Loucy (cell line): ENCODE results near the gene FSCB.

ENCODE experiments used
- H2AFZ ChIP-seq: fragments of 200-600 bp; sonication (generic); 2 replicates; pipeline ENCODE4 v1.6.0; 2016; ENCODE audit warnings: antibody characterized with exemption, mild to moderate bottlenecking, low read length, moderate library complexity
- H3F3A ChIP-seq: fragments of 200-600 bp; 2 replicates; pipeline ENCODE4 v1.6.0; 2016; ENCODE audit warnings: antibody characterized with exemption, low read depth, mild to moderate bottlenecking
- H3K27me3 ChIP-seq: fragments of 200-600 bp; sonication (generic); 2 replicates; pipeline ENCODE4 v1.6.1; 2014; ENCODE audit warnings: low read length, mild to moderate bottlenecking; ENCODE audit not compliant: insufficient read depth, poor library complexity, severe bottlenecking
- H3K36me3 ChIP-seq: fragments of 200-600 bp; sonication (generic); 2 replicates; pipeline ENCODE4 v1.6.1; 2016; ENCODE audit warnings: low read length; ENCODE audit not compliant: insufficient read depth
- H3K4me1 ChIP-seq: fragments of 200-600 bp; sonication (generic); 2 replicates; pipeline ENCODE4 v1.5.1; 2014; ENCODE audit warnings: low read length, mild to moderate bottlenecking; ENCODE audit not compliant: insufficient read depth, poor library complexity, severe bottlenecking
- H3K4me2 ChIP-seq: fragments of 200-600 bp; sonication (generic); 2 replicates; pipeline ENCODE4 v1.6.0; 2014; ENCODE audit warnings: antibody characterized with exemption, low read length, low read depth, mild to moderate bottlenecking; ENCODE audit not compliant: poor library complexity, severe bottlenecking
- H3K4me3 ChIP-seq: fragments of 200-600 bp; sonication (generic); 2 replicates; pipeline ENCODE4 v1.5.1; 2014; ENCODE audit warnings: low read length, mild to moderate bottlenecking, mixed read lengths; ENCODE audit not compliant: poor library complexity, severe bottlenecking
- H3K79me2 ChIP-seq: fragments of 200-600 bp; sonication (generic); 2 replicates; pipeline ENCODE4 v1.6.1; 2014; ENCODE audit warnings: low read length; ENCODE audit not compliant: insufficient read depth
- H3K9ac ChIP-seq: fragments of 200-600 bp; sonication (generic); 2 replicates; pipeline ENCODE4 v1.6.0; 2014; ENCODE audit warnings: mild to moderate bottlenecking, low read depth, low read length, moderate library complexity; ENCODE audit not compliant: poor library complexity, severe bottlenecking
- H3K9me2 ChIP-seq: fragments of 200-600 bp; sonication (generic); replicated peaks from 2 replicates; pipeline ENCODE4 v1.6.1; 2016; ENCODE audit warnings: low read depth, low read length, mixed read lengths
- H3K9me3 ChIP-seq: fragments of 200-600 bp; sonication (generic); 2 replicates; pipeline ENCODE4 v1.6.1; 2014; ENCODE audit warnings: mild to moderate bottlenecking, antibody characterized with exemption, low read length, low read depth; ENCODE audit not compliant: insufficient read depth
- H4K20me1 ChIP-seq: fragments of 200-600 bp; sonication (generic); 2 replicates; pipeline ENCODE4 v1.6.0; 2014; ENCODE audit warnings: antibody characterized with exemption, low read length, mild to moderate bottlenecking; ENCODE audit not compliant: insufficient read depth, poor library complexity, severe bottlenecking
- CTCF ChIP-seq: fragments of 200-600 bp; sonication (generic); conservative IDR thresholded peaks from 2 replicates; pipeline ENCODE4 v1.5.1; 2014; ENCODE audit warnings: mild to moderate bottlenecking, antibody characterized with exemption, low read length
- EZH2phosphoT487 ChIP-seq: fragments of 200-600 bp; IDR thresholded peaks from 2 replicates; pipeline ENCODE4 v1.6.1; 2018; ENCODE audit warnings: antibody characterized with exemption, mild to moderate bottlenecking, moderate library complexity, borderline replicate concordance

The FSCB gene

GRCh38 chr14:44494137-44494536 is 12.9 kb downstream of the FSCB start:
- H4K20me1 ChIP-seq, result no peaks in the 10 kb centered on the region
- no peaks in the 10 kb centered on the region for H3K79me2 ChIP-seq
- no peak overlapping the region for H3K4me2 ChIP-seq
- no peaks in the 10 kb centered on the region for H3K9me2 ChIP-seq
- H2AFZ ChIP-seq, result no peak overlapping the region
- TF ChIP-seq EZH2phosphoT487, result no peak
- TF ChIP-seq CTCF, result no peak
- no peaks in the 10 kb centered on the region for H3K36me3 ChIP-seq
- no peaks in the 10 kb centered on the region for H3K4me1 ChIP-seq
- no peak overlapping the region for H3K4me3 ChIP-seq
- H3K9me3 ChIP-seq, result no peaks in the 10 kb centered on the region; the same call in 1 of the 2 replicates
- H3F3A ChIP-seq, result no peaks in the 10 kb centered on the region
- H3K27me3 ChIP-seq, result no peaks in the 10 kb centered on the region
- no peak overlapping the region for H3K9ac ChIP-seq

- no peak overlapping the region for H3K9ac ChIP-seq
- no peaks in the 10 kb centered on the region for H3K27me3 ChIP-seq
- no peaks in the 10 kb centered on the region for H4K20me1 ChIP-seq
- no peaks in the 10 kb centered on the region for H3K36me3 ChIP-seq
- no peak overlapping the region for H3K4me2 ChIP-seq
- no peaks in the 10 kb centered on the region for H3F3A ChIP-seq
- no peak overlapping the region for H3K4me3 ChIP-seq
- H3K9me2 ChIP-seq, result no peaks in the 10 kb centered on the region
- H3K79me2 ChIP-seq, result no peaks in the 10 kb centered on the region
- TF ChIP-seq CTCF (no peak), EZH2phosphoT487 (no peak)
- no peaks in the 10 kb centered on the region; the same call in 1 of the 2 replicates for H3K9me3 ChIP-seq
- H2AFZ ChIP-seq, result no peak overlapping the region
- H3K4me1 ChIP-seq, result no peaks in the 10 kb centered on the region
Observed at GRCh38 chr14:44490966-44491365, 16.1 kb downstream of the FSCB start.

- no peaks in the 10 kb centered on the region for H4K20me1 ChIP-seq
- H3K4me3 ChIP-seq, result no peak overlapping the region
- H3K4me1 ChIP-seq, result no peaks in the 10 kb centered on the region
- no peaks in the 10 kb centered on the region for H3K9me3 ChIP-seq
- no peaks in the 10 kb centered on the region for H3K27me3 ChIP-seq
- no peaks in the 10 kb centered on the region for H3F3A ChIP-seq
- no peak overlapping the region for H3K9ac ChIP-seq
- H3K79me2 ChIP-seq, result no peaks in the 10 kb centered on the region
- no peak overlapping the region for H2AFZ ChIP-seq
- no peak overlapping the region for H3K4me2 ChIP-seq
- TF ChIP-seq EZH2phosphoT487 (no peak), CTCF (no peak)
- H3K36me3 ChIP-seq, result no peaks in the 10 kb centered on the region
- no peaks in the 10 kb centered on the region for H3K9me2 ChIP-seq
Observed at GRCh38 chr14:44477953-44478352, 29.1 kb downstream of the FSCB start.
